Tibial nerve (tissue), 4 donors: ENCODE results near the gene STEAP1B. TPM values are rescaled to one million over a fixed set of nuclear protein-coding genes. Genes with fewer than 3 reads are reported as not detected.

Experiments used
- DNase-seq, 2 donors: peaks; one replicate each; pipeline ENCODE4 v3.0.0-alpha.2; 2019; ENCODE audit warnings: low spot score in 2 of 2
- H3K27ac ChIP-seq, 4 donors: fragments of 200-600 bp; sonication (generic) in 3 of 4; one replicate each; pipeline ENCODE4 v1.5.1; 2017 to 2019; ENCODE audit warnings: mild to moderate bottlenecking in 1 of 4
- H3K27me3 ChIP-seq, 2 donors: fragments of 200-600 bp; sonication (generic) in 1 of 2; one replicate each; pipeline versions ENCODE4 v1.5.1 to v1.6.0; 2017 to 2019
- H3K36me3 ChIP-seq, 3 donors: fragments of 200-600 bp; sonication (generic); one replicate each; pipeline ENCODE4 v1.5.1; 2018 to 2019
- H3K4me1 ChIP-seq, 4 donors: fragments of 200-600 bp; sonication (generic) in 3 of 4; one replicate each; pipeline ENCODE4 v1.5.1; 2017 to 2019
- H3K4me3 ChIP-seq, 4 donors: fragments of 200-600 bp; sonication (generic) in 3 of 4; one replicate each; pipeline ENCODE4 v1.5.1; 2017 to 2019; ENCODE audit warnings: mild to moderate bottlenecking in 1 of 4, moderate library complexity in 1 of 4
- H3K9me3 ChIP-seq, 4 donors: fragments of 200-600 bp; sonication (generic) in 3 of 4; one replicate each; pipeline ENCODE4 v1.5.1; 2017 to 2019
- EP300 ChIP-seq, 2 donors: sonication (generic); formaldehyde crosslinking; IDR thresholded peaks; one replicate each; pipeline ENCODE4 v1.6.1; 2017; ENCODE audit warnings: antibody characterized with exemption in 2 of 2, mild to moderate bottlenecking in 1 of 2
- POLR2A ChIP-seq, 2 donors: fragments of 450-650 bp; IDR thresholded peaks; one replicate each; pipeline ENCODE4 v1.6.1; 2017; ENCODE audit warnings: antibody characterized with exemption in 2 of 2, mild to moderate bottlenecking in 2 of 2, moderate library complexity in 2 of 2
- WGBS, 2 donors: methylation state at CpG; one replicate each; pipeline ENCODE4 v1.1.5; 2018; 5-methylcytosine and 5-hydroxymethylcytosine counted together
- total RNA-seq, 4 donors: library from RNA; depleted of rRNA; stranded (reverse); fragments of >200 nt; gene quantifications; one replicate each; pipeline ENCODE4 v1.1.0, GENCODE V29; 2016
- TF ChIP-seq, protein P1 (sequence below), 5 experiments: fragments of 200-600 bp in 3 of 5; fragments of 450-650 bp in 2 of 5; sonication (generic) in 3 of 5; IDR thresholded peaks; one replicate each; pipeline ENCODE4 v1.5.1; 2016 to 2019; ENCODE audit warnings: antibody characterized with exemption in 5 of 5, mild to moderate bottlenecking in 3 of 5, moderate library complexity in 2 of 5

STEAP1B gene
- total RNA-seq, 4 donors from 2014 or later: 4.2 to 20.5 (median 14.0) TPM

DNA sequence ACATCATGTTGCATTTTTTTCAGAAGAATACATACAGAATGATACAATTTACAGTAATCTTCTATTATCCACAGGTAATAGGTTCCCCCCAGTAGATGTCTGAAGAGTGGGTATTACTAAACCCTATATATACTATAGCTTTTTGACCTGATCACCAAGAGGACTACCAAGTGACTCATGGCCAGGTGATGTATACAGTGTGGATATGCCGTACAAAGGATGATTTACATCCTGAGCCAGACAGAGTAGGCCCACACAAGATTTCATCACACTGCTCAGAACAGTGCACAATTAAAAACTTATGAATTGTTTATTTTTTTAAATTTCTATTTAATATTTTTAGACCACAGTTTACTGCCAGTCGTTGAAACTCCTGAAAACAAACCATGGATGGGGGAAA is 70.6 kb downstream of the STEAP1B start:
- Histone ChIP-seq H3K27me3 (no peaks in the 10 kb centered on the region), H3K36me3 (no peaks in the 10 kb centered on the region), H3K9me3 (no peaks in the 10 kb centered on the region), H3K4me1 (no peaks in the 10 kb centered on the region), H3K27ac (no peak overlapping the region), H3K4me3 (no peak overlapping the region)
- DNase-seq: no peak
- TF ChIP-seq, protein P1, sequence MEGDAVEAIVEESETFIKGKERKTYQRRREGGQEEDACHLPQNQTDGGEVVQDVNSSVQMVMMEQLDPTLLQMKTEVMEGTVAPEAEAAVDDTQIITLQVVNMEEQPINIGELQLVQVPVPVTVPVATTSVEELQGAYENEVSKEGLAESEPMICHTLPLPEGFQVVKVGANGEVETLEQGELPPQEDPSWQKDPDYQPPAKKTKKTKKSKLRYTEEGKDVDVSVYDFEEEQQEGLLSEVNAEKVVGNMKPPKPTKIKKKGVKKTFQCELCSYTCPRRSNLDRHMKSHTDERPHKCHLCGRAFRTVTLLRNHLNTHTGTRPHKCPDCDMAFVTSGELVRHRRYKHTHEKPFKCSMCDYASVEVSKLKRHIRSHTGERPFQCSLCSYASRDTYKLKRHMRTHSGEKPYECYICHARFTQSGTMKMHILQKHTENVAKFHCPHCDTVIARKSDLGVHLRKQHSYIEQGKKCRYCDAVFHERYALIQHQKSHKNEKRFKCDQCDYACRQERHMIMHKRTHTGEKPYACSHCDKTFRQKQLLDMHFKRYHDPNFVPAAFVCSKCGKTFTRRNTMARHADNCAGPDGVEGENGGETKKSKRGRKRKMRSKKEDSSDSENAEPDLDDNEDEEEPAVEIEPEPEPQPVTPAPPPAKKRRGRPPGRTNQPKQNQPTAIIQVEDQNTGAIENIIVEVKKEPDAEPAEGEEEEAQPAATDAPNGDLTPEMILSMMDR (IDR thresholded peaks at IDR 0.05): no peak
- no peak for TF ChIP-seq POLR2A (IDR thresholded peaks at IDR 0.05)
- no peak for TF ChIP-seq EP300 (IDR thresholded peaks at IDR 0.05)
- 72 to 84% methylated on average over 2 of the region's 2 CpGs for WGBS, 2 donors

DNA sequence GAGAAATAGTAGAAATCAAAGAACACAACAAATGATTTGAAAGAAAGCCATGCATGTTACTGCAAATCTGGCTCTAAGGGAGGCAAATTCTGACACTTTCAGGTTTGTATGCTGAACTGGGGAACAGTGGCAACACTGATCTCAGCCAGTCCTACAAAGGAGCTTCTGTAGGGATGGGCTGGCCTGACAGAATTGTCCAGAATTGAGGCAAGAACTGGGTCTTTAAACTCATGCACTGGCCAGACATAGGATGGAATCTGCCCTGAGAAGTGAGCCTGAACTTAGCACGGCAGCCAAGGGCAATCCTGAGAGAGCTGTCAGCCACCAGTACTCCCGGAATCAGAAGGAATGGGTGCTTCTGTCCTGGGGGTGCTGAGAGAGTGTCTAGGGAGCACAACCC is 72.1 kb downstream of the STEAP1B start:
- Histone ChIP-seq H3K4me3 (no peak overlapping the region), H3K36me3 (no peaks in the 10 kb centered on the region), H3K27me3 (no peaks in the 10 kb centered on the region), H3K4me1 (no peaks in the 10 kb centered on the region), H3K27ac (no peak overlapping the region), H3K9me3 (no peaks in the 10 kb centered on the region)
- 67 to 75% methylated on average over 2 of the region's 2 CpGs for WGBS, 2 donors
- no peak for DNase-seq
- TF ChIP-seq EP300 (IDR thresholded peaks at IDR 0.05) (no peak), POLR2A (IDR thresholded peaks at IDR 0.05) (no peak)
- TF ChIP-seq, protein P1 (IDR thresholded peaks at IDR 0.05): no peak

DNA sequence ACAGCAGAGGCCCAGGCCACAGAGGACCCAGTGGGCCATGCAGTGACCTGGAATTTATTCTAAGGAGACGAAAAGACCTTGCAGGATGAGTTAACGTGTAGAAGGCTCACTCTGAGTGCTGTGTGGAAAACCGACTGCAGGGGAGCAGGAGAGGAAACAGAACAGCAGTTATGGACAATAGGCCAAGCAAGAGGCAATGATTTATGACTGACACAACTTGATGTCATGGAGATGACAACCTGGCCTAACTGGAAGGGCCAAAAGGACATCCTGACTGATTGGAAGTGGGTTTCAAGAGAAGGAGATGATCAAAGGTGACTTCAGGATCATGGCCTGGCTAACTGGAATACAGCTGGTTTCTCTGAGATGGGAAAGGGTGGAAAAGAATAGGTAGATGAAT is 72.9 kb downstream of the STEAP1B start:
- Histone ChIP-seq H3K27me3 (no peaks in the 10 kb centered on the region), H3K36me3 (no peaks in the 10 kb centered on the region), H3K27ac (no peak overlapping the region), H3K4me3 (no peak overlapping the region), H3K9me3 (no peaks in the 10 kb centered on the region), H3K4me1 (no peaks in the 10 kb centered on the region)
- TF ChIP-seq, protein P1 (IDR thresholded peaks at IDR 0.05): no peak
- TF ChIP-seq POLR2A (IDR thresholded peaks at IDR 0.05) (no peak), EP300 (IDR thresholded peaks at IDR 0.05) (no peak)
- WGBS, 2 donors: 88 to 91% methylated on average over 3 of the region's 3 CpGs
- no peak for DNase-seq

DNA sequence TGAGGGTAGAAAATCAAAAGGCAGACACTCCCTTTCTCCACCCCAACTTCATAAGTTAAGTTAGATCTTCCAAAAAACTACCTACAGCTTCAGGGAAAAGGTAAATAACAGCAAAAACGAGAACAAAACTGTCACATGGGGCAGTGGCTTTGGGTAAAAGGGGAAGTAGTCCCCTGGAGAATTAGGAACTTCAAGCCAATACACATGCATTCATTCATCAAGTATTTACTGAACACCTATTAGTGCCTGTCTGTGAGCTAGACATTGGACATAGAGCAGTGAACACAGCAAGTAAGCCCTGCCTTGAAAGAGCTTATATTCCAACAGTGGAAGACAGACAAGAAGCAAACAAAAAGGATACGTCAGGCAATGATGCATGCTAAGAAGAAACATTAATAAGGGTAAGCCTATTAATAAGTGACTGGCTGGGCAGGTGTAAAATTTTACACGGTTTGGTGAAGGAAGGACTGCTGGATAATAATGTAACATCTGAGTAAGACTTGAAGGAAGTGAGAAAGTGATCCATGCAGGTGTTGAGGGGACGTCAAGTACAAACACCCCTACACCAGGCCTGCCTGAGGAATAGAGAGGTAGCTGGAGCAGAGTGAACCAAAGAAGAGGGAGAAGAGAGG is 73.4 kb downstream of the STEAP1B start:
- no peak for DNase-seq
- H3K36me3 ChIP-seq: no peaks in the 10 kb centered on the region
- no peak overlapping the region for H3K4me3 ChIP-seq
- no peak overlapping the region for H3K27ac ChIP-seq
- no peaks in the 10 kb centered on the region for H3K27me3 ChIP-seq
- no peak for TF ChIP-seq EP300 (IDR thresholded peaks at IDR 0.05)
- H3K4me1 ChIP-seq: no peaks in the 10 kb centered on the region
- H3K9me3 ChIP-seq: no peaks in the 10 kb centered on the region
- WGBS, 2 donors: 47 to 68% methylated on average over 4 of the region's 4 CpGs

DNA sequence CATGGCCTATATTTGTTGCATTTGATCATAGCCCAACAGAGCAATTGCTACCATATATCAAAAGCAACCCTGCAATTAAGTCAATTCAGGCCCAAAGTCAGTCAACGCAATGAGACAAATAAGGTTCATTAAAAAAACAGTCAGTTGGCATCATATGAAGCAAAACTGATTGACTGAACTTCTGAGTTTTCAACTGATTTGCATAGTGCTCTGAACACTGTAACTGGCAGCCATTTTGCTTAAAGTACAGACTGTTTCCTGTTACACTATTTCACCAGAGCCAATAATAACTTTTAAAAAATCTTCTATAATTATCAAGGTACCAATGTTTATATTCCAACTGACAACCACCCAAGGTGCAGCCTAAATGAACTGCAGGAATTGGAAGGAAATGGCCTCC is 74.6 kb downstream of the STEAP1B start:
- H3K36me3 ChIP-seq: no peaks in the 10 kb centered on the region
- no peaks in the 10 kb centered on the region for H3K27me3 ChIP-seq
- no peak for TF ChIP-seq POLR2A (IDR thresholded peaks at IDR 0.05)
- no peak for TF ChIP-seq EP300 (IDR thresholded peaks at IDR 0.05)
- TF ChIP-seq, protein P1 (IDR thresholded peaks at IDR 0.05): no peak
- 88 to 95% methylated on average over 1 of the region's 1 CpG for WGBS, 2 donors
- H3K4me3 ChIP-seq: no peak overlapping the region
- H3K9me3 ChIP-seq: no peaks in the 10 kb centered on the region
- H3K4me1 ChIP-seq: no peaks in the 10 kb centered on the region
- no peak for DNase-seq
- H3K27ac ChIP-seq: no peak overlapping the region
